ENCODE measurements around the gene ABHD17B.

GRCh38 chr9:71876829-71877228 lies 34.2 kb downstream of the ABHD17B start:
- TF ChIP-seq ZNF274 (IDR thresholded peaks at IDR 0.05; ENCODE audit: low read depth, low read length): no peak
- TF ChIP-seq YY1 (IDR thresholded peaks at IDR 0.05; ENCODE audit: insufficient read depth, insufficient read length): no peak
- no peak for TF ChIP-seq SUZ12 (IDR thresholded peaks at IDR 0.05; ENCODE audit: extremely low read depth, insufficient read depth, insufficient read length)
